Islet precursor cell (in vitro differentiated cells): ENCODE measurements around the gene ZNF445.
"Not testable (repeated sequence)": the region's sequence is repeated elsewhere in the genome, so short reads cannot be mapped to it uniquely, and the experiment has no call there.

Source experiments
- DNase-seq: peaks from one replicate; pipeline ENCODE4 v3.0.0-alpha.2; 2018

ZNF445 gene

DNA sequence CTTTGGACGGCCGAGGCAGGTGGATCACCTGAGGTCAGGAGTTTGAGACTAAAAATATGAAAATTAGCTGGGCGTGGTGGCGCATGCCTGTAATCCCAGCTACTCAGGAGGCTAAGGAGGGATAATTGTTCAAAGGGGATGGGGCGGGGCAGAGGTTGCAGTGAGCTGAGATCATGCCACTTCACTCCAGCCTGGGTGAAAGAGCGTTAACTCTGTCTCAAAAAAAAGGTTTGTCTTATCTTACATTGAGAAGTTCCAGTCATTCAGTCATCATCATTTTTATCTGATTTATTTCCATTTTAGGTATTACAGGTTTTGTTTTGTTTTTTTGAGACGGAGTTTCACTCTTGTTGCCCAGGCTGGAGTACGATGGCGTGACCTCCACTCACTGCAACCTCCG, 2.6 kb downstream of the ZNF445 start:
- DNase-seq: not testable (repeated sequence)

DNA sequence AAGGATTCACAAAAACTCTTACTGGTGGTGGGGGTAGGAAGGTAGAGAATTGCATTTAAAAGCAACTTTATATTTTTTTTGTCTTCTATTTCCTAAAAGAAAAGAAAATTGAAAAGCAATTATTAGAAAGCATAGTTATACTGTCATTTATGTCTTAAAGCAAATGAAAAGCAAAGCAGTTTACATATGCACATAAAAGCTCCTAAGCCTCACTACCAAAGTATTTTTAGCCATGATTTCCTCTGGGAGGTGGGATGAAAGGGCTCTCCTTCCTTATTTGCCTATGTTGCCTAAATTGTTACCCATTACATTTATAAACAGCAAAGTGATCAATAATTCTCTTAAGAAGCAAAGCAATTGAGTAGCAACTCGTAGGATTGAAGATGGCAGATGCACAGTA, 7.0 kb downstream of the ZNF445 start:
- no peak for DNase-seq

DNA sequence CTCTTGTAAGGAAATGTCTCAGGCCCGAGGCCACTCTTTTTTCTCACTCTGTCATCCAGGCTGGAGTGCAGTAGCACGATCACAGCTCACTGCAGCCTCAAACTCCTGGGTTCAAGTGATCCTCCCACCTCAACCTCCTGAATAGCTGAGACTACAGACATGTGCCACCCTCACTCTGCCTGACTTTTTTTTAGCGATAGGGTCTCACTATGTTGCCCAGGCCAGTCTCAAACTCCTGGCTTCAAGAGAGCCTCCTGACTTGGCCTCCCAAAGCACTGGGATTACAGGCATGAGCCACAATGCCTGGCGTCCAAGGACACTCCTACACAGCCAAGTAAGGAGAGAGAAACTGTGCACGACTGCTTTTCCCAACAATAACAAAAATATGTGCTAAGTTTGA, 7.6 kb downstream of the ZNF445 start:
- no peak for DNase-seq

DNA sequence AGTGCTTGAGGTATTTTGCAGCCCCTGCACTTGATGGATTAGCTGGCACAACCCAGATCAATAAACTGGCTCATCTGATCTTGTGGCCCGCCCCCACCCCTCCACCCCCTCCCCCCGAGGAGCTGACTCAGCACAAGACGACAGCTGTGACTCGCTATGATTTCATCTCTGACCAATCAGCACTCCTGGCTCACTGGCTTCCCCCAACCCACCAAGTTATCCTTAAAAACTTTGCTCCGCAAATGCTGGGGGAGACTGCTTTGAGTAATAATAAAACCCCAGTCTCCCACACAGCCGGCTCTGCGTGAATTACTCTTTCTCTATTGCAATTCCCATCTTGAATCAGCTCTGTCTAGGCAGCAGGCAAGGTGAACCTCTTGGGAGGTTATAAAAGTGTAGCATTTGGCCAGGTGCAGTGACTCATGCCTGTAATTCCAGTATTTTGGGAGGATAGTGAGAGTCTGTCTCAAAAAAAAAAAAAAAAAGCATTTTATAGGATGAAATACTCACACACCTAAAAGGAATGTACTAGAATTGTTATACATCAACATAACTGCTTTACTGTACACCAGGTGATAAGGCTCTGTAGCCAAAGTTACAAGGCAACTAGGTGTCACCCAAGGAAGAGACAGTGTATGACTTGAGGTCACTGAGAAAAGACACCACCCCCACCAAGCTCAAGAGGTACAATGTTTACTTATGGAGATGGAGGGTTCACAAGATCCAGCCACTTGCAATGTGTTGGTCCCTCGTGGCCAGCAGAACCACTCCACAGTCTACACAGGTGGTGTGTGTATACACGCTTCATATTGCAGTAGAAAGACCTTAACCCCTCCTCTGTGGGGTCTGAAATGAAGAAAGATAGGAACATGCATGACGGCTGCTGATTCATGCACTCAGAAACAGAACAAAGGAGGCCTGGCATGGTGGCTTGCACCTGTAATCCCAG, 8.6 kb downstream of the ZNF445 start:
- DNase-seq: peak; percentile 74

DNA sequence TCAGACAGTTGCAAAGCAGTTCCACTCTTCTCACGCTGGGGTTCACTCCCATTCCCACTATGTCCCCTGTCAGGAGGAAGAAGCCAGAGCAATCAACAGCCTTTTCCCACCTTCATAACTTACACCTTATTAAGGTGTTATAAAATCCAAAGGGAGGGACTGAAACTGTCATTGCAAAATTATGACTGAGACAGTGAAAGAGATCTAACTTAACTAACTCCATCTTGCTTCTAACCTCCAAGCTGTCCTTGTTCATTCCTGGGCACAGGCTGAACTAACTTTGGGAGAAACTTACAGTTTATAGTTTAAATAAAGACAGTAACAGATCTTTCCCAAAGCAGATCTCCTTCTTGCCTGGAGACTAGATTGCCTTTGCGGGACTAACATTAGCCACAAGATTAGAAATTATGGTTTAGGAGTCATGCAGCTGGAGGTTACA, 9.4 kb downstream of the ZNF445 start:
- not testable (repeated sequence) for DNase-seq

DNA sequence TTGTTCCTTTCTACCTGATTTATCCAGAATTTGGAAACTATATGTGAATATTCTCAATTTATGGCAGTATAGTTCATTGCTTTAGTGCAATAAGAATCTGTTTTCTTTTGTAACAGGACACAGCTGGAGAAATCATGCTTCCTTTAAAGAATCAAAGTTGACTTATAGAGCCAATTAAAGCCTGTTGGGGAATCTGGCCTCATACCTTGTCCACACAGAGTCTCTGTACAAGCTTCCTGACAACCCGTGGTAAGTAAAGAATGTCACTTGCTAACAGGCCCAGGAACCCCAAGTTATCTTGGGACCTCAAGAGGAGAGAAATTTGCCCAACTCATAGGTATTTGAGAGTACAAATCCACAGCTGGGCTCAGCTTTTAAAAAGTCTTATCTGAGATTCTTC, 10.2 kb downstream of the ZNF445 start:
- DNase-seq: no peak

DNA sequence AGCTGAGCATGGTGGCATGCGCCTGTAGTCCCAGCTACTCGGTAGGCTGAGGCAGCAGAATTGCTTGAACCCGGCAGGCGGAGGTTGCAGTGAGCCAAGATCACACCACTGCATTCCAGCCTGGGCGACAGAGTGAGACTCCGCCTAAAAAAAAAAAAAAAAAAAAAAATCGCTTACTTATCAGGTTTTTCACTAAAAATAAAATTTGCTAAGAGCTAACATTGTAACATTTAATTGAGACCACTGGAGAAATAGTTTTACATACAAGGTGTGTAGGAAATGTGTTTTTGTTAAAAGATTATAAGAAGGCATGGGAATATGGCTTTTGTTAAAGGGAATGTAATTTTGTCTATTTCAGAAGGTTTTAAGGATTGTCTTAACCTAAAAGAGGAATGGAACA, 12.6 kb downstream of the ZNF445 start:
- DNase-seq: not testable (repeated sequence)

DNA sequence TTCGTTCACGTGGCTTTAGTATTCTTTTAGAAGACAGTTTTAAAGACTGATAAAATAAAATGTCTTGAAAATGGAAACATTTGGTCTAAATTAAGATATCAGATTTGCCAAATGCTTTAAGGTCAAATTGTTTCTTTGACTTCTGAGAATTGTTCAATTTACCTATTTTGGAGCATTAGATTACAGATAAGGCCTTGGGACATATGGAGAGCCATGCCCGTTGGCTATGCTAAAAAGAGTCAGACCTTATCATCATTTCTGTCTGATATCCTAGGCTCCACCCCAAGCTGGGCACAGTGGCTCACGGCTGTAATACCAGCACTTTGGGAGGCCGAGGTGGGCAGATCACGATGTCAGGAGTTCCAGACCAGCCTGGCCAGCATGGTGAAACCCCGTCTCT, 13.0 kb downstream of the ZNF445 start:
- DNase-seq: no peak

DNA sequence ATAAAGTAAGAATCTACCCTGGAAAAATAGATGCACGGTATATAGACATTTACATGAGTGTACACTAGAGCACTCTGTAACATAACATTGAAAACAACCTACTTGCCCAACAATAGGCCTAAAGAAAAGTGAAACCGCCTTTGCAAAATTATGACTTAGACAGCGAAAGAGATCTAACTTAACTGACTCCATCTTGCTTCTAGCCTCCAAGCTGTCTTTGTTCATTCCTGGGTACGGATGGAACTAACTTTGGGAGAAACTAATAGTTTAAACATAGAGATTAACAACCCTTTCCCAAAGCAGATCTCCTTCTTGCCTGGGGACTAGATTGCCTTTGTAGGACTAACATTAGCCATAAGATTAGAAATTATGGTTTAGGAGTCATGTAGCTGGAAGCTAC, 17.4 kb downstream of the ZNF445 start:
- DNase-seq: not testable (repeated sequence)

DNA sequence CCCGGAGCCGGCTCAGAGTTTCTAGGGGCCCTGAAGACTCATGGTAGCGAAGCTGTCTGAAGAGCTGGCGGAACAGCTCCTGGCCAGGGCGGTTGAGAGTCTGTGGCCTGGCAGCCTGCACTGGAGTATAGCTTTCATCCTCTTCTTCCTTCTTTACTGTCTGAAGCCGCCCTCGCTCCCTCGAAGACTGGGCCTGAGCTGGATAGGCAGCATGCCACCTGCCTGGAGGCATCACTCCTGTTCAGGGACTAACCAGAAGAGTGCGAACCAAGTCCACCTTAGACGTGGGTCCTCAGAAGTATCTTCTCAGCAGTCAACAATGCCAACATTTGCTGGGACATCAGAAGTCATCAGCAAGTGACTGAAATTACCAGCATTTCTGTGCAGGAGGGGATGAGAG, 22.2 kb downstream of the ZNF445 start:
- DNase-seq: no peak

DNA sequence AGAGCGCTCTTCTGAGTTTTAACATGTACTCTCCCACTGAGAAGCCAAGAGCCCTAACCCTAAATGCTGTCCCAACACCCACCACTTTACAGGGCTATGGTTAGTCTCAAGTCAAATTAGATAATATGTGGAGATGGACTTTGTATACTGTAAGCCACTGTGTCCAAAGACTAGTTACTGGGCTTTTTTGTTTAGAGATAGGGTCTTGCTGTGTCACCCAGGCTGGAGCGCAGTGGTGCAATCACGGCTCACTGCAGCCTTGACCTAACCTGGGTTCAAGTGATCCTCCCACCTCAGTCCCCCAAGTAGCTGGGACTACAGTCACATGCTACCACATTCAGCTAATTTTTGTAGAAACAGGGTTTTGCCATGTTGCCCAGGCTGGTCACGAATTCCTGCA, 23.2 kb downstream of the ZNF445 start:
- DNase-seq: no peak

DNA sequence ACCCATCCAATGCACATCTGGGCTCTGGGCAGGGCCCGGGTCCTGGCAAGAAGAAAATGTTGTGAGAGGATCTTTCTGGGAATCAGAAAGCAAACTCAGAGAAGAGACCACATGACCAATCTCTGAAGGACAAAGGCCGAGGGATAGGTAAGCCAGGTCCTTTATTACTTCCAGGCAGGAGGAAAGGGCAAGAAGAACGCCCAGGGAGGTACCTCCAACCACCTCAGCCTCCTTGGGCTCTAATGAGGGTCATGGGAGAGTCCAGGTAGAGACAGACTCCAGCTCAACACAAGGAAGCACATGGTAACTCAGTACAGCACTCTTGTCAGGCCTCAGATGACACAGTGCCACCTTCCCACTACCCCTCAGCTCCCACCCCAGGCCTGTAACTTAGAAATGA, 26.0 kb downstream of the ZNF445 start:
- DNase-seq: no peak

DNA sequence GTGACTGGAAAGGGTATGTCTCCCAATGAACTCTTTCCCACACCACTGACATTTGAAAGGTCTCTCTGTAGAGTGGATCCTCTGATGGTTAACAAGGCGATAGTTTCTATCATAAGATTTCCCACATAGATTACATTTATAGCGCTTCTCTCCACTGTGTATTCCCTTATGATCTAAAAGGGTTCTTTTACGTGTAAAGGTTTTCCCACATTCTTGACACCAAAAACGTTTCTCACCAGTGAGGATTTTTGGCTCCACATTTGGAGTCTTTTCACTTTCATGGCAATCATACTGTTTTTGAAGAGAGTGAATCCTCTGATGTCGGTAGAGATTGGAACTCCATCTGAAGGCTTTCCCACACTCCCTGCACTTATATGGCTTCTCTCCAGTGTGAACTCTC, 30.5 kb downstream of the ZNF445 start:
- DNase-seq: no peak

DNA sequence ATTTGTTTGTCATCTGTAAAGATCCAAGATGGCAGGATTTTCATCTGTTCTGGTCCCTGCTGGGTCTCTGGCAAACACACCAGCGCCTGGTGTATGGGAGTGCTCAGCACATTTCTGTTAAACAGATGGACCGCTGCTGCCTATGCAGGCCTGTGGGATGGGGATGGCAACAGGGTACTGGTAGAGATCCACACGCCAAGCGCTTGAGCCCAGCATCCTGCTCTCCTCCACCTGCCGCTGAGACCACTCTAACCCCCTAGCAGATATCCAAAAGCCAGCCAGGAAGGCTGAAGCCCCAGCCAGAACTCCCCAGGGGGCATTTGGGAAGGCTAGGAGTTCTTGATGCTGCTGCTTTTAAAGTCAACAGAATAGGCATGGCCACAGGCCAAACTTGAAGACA, 31.7 kb downstream of the ZNF445 start:
- no peak for DNase-seq

DNA sequence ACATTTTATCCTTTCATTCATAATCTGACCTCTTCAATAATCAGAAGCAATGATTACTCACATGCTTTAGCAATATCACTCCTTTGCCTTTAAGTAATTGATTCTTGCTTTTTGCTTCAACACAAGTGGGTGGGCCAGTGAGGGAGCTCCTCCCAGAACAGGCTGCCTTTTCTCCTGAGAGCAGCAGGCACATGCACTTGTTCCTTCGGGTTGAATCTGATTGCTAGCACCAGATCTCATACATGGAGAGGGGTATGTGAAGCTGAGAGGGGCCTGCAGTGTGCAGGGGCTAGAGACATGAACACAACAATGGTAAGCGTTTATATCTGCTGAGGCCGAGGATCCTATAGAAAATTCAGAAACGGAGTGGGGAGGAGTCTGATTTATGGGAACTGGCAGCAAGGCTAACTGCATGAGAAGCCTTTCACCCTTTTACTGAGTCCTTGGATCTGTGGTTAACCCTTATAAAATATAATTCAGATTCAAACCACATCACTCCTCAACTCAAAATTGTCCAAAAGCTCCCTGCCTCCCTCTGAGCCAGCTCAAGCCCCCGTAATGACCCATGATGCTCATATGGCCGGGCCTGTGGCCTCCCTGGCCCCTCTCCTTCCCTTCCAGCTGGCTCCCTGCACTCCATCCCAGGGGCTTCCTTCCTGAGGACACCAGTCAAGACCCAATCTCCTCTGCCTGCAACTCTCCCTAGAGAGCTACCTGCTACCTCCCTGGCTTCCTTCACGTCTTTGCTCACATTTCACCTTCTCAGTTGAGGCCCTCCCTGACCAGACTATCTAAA, 32.4 kb downstream of the ZNF445 start:
- no peak for DNase-seq

DNA sequence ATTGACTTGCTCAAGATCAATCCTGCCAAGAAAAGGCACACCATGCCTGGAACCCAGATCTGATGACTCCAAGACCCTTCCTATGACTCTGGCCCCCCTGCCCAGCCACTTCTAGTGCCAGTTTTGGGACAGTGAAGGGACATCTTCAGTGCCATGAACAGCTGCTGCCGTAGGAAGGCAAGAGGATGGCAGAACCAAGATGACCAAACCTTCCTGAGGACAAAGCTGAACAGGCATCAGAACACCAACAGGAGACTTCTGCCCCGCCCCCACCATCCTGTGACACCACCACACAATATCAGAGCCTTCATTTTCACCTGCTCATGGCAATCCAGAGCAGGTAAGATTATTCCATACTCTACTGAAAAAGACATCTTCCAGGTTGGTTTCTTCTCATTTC, 33.0 kb downstream of the ZNF445 start:
- no peak for DNase-seq

DNA sequence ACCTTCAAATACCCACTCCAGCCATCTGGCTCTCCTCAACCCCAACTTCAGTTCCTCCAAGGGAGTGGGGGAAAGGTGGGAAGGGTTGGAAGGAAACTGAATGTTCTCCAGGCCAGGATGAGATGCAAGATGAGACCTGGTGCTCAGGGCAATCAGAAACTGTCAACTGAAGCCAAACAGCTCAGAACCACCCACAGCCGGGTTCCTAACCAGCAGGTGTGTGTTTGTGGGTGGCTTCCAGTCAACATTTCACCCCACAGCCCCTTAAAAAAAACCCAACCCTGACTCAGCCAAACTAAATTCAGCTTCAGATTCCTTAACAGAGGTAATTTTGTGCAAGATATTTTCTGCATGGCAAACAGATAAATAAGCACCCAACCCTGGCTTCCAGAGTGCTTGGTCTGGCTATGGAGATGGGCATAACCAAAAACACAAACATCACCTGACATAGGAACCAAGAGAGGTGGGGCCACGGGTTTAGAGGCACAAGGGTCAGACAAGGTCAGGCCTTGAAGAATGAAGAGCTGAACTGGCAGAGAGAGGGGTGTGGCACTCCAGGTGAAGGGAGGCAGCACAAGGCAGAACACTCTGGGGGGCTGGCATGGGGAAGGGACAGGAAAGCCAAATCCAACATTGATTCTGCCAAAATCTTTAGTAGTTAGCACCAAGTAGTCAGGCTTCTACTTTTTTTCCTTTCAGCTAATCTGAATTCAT, 34.7 kb downstream of the ZNF445 start:
- no peak for DNase-seq

DNA sequence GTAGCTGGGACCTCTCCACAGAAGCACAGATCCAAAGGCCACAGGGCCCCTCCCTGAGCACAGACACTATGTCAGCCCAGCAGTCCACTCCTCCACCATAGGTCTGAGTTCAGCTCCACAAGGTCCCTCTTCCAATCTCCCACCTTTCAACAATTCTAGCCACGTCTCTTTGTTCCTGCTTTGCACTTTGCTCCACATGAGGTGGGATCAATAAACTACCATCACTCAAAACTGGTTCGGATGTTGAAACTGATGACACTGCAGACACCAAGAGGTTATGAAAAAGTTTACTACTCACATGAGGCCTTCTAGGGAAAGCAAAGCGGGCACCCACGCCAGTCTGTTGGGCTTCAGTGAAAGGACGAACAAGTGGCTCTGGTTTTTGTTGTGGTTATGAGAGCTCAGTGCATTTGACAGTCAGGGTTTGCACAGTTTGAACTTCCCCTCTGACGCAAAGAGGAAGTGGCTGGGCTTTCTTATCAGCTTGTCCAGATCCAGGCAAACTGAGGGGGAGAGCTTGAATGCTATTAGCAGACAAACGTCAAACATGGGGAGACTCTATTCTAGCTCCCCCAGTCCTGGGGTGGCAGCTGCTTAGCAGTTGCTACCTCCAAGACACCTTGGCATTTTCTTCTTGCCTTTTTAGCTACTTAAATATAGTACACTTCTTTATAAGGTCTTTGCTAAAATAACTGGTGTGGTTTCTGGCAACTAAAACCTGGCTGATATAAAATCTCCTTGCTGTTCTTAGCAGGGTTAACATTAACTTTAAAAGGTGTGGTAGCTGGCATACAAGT, 37.8 kb downstream of the ZNF445 start:
- no peak for DNase-seq

DNA sequence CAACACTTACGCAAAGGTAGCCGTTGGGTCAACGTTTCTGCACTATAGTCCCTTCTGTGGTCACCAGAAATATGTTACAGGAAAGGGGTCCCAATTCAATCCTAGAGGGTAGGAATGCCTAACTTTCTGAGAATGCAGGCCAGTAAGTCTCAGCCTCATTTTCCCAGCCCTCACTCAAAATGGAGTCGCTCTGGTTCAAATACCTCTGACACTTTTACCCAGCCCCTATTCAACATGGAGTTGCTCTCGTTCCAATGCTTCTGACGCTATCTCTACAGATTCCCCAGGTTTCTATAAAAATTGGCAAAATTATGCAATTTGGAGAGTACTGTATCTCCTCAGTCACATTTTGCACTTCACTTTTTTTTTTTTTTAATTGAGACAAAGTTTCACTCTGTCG, 39.7 kb downstream of the ZNF445 start:
- DNase-seq: no peak

DNA sequence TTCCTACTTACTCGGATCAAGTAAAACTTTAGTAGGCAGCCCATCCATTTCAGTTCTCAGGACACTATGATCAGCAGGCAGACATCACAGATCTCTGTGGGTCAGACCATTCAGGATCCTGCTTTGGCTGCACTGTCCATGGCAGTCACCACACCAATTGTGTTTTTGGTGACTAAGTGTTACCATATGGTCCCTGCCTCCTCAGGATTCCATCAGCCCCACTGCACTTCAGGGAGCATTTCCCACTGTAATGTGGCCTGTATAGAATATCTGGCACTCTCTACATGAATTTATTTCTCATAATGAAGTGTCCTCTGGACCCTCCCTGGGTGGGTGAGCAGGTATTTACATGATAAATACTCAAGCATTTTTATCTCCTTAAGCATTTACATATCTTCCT, 41.3 kb downstream of the ZNF445 start:
- DNase-seq: no peak

DNA sequence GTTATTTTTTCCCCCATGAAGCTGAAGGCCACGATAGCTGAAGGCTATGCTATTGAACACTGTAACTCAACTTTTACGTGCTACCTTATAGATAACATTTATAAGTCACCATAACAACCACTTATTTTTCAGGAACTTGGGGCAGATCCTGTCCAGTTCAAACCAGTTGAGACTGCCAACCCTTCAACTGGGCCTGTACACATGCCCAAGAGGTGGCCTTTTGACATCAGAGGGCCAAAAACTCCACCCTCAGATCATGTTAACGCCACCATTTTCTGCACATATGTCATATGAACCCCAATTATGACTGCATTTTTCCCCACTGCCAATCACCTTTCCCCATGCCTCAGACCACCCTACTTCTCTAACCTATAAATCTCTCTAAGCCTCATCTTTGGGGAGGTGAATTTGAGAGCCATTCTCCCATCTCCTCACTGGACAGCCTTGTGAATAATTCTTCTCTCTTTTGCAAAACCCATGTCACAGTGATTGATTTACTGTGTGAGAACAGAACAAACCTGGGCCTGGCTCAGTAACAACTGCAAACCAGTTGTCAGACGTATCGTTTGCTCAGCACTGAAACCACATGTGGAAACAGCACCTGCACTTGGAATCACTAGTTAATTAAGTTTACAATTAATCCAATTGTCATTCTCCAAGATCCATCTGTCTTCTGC, 42.5 kb downstream of the ZNF445 start:
- DNase-seq: no peak

DNA sequence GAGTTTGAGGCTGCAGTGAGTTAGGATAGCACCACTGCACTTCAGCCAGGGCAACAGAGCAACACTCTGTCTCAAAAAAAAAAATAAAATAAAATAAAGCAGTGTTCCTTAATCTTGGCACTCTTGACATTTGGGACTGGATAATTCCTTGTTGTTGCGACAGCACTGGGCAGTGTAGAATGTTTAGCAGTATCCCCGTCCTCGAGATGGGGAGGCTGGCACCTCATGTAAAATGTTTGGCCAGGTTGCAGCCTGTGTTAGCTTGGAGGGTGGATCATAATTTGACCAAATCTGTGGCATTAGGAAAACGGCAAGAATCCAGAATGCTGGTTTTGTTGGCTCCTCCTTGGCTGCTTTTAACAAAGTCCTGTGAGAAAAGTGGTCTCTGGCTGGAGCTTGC, 47.0 kb downstream of the ZNF445 start:
- DNase-seq: no peak
